ENCODE results near the gene ATP8A2.

Gene ATP8A2

GRCh38 chr13:25645681-25646080 is 273.9 kb downstream of the ATP8A2 start:
- no peak for DNase-seq

- no peak for DNase-seq
Observed at GRCh38 chr13:25649001-25649633, 277.3 kb downstream of the ATP8A2 start.

- no peak for DNase-seq
Observed at GRCh38 chr13:25652764-25653163, 281.0 kb downstream of the ATP8A2 start.

- DNase-seq: no peak
Observed at GRCh38 chr13:25654322-25654721, 282.5 kb downstream of the ATP8A2 start.

GRCh38 chr13:25657157-25657556 is 285.4 kb downstream of the ATP8A2 start:
- no peak for DNase-seq

- no peak for DNase-seq
Observed at GRCh38 chr13:25659091-25659795, 287.5 kb downstream of the ATP8A2 start.

- DNase-seq: no peak
Observed at GRCh38 chr13:25660996-25661395, 289.2 kb downstream of the ATP8A2 start.

- no peak for DNase-seq
Observed at GRCh38 chr13:25662516-25662915, 290.7 kb downstream of the ATP8A2 start.

- no peak for DNase-seq
Observed at GRCh38 chr13:25668345-25668744, 296.6 kb downstream of the ATP8A2 start.

- DNase-seq: no peak
Observed at GRCh38 chr13:25673711-25674110, 301.9 kb downstream of the ATP8A2 start.

- DNase-seq: no peak
Observed at GRCh38 chr13:25674371-25674770, 302.6 kb downstream of the ATP8A2 start.

- DNase-seq: no peak
Observed at GRCh38 chr13:25675060-25675459, 303.3 kb downstream of the ATP8A2 start.

- DNase-seq: no peak
Observed at GRCh38 chr13:25677956-25678355, 306.2 kb downstream of the ATP8A2 start.

- no peak for DNase-seq
Observed at GRCh38 chr13:25678398-25678797, 306.6 kb downstream of the ATP8A2 start.

GRCh38 chr13:25679159-25679558 is 307.4 kb downstream of the ATP8A2 start:
- no peak for DNase-seq

GRCh38 chr13:25679936-25680335 is 308.2 kb downstream of the ATP8A2 start:
- no peak for DNase-seq

GRCh38 chr13:25682276-25682675 is 310.5 kb downstream of the ATP8A2 start:
- no peak for DNase-seq

GRCh38 chr13:25683056-25683455 is 311.3 kb downstream of the ATP8A2 start:
- DNase-seq: no peak

GRCh38 chr13:25683662-25684370 is 312.0 kb downstream of the ATP8A2 start:
- no peak for DNase-seq

- no peak for DNase-seq
Observed at GRCh38 chr13:25684491-25684890, 312.7 kb downstream of the ATP8A2 start.

GRCh38 chr13:25686831-25687470 is 315.2 kb downstream of the ATP8A2 start:
- DNase-seq: no peak

- no peak for DNase-seq
Observed at GRCh38 chr13:25687471-25688225, 315.9 kb downstream of the ATP8A2 start.

- no peak for DNase-seq
Observed at GRCh38 chr13:25688536-25688935, 316.8 kb downstream of the ATP8A2 start.
